Amygdala (tissue), 56 donors: ENCODE measurements around the gene GPR162.

Source experiments
- DNase-seq, 56 donors: peaks; one replicate each; lab custom pipeline; 2025; lab: John Stamatoyannopoulos, UW

GPR162 gene

GRCh38 chr12:6821591-6822425, at the start of gene GPR162:
GPR162 (plus strand) TSS chr12:6821821; CDS start chr12:6823899, 2,078 bp downstream.
- DNase-seq, result peak in 33 of 56 donors; percentile 22 to 82 (median 65)

GRCh38 chr12:6772331-6772695, 49.3 kb upstream of the GPR162 start, which contains the start of gene LAG3:
LAG3 (plus strand) TSS chr12:6772520; CDS start chr12:6772853, 333 bp downstream.
- no peak for DNase-seq

DNA sequence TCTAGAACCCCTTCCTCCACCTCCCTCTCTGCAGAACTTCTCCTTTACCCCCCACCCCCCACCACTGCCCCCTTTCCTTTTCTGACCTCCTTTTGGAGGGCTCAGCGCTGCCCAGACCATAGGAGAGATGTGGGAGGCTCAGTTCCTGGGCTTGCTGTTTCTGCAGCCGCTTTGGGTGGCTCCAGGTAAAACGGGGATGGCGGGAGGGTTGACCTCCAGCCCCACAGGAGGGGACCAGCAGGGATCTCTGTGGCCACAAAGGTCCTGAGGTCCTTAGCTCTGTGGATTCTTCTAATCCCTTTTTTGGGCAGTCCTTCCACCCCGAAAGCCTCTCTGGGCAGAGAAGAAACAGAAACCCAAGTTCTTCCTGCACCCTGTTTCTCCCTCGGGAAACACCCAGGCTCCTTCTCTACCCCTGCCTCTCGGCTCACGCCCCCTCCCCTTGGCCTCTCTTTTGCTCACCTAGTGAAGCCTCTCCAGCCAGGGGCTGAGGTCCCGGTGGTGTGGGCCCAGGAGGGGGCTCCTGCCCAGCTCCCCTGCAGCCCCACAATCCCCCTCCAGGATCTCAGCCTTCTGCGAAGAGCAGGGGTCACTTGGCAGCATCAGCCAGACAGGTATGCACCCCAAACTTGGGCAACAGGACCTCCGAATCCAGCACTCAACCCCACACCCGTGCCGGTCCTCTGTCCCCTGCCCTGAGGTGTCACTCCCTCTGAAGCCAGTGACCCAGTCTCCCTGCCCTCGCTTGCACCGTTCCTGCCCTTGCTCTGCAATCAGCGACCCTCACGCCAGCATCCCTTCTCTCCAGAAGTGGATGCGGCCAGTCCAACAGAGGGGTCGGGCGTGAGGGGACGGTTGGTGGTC, 48.7 kb upstream of the GPR162 start:
- no peak for DNase-seq

- DNase-seq, result no peak
Observed at GRCh38 chr12:6773590-6774351, 47.9 kb upstream of the GPR162 start.

DNA sequence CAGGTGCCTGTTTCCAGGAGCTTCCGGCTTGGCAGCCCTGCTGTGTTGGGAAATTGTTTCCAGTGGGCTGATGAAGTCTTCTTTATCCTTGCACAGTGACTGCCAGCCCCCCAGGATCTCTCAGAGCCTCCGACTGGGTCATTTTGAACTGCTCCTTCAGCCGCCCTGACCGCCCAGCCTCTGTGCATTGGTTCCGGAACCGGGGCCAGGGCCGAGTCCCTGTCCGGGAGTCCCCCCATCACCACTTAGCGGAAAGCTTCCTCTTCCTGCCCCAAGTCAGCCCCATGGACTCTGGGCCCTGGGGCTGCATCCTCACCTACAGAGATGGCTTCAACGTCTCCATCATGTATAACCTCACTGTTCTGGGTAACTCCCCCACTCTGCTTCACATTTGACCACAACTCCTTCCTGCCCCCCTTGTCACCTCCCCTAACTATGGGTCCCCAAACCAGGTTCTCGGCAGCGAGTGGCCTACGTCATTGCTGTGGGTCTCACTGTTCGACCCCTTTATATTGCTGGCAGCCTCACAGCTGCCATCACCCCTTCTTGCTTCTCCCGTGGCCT, 47.0 kb upstream of the GPR162 start:
- no peak for DNase-seq

DNA sequence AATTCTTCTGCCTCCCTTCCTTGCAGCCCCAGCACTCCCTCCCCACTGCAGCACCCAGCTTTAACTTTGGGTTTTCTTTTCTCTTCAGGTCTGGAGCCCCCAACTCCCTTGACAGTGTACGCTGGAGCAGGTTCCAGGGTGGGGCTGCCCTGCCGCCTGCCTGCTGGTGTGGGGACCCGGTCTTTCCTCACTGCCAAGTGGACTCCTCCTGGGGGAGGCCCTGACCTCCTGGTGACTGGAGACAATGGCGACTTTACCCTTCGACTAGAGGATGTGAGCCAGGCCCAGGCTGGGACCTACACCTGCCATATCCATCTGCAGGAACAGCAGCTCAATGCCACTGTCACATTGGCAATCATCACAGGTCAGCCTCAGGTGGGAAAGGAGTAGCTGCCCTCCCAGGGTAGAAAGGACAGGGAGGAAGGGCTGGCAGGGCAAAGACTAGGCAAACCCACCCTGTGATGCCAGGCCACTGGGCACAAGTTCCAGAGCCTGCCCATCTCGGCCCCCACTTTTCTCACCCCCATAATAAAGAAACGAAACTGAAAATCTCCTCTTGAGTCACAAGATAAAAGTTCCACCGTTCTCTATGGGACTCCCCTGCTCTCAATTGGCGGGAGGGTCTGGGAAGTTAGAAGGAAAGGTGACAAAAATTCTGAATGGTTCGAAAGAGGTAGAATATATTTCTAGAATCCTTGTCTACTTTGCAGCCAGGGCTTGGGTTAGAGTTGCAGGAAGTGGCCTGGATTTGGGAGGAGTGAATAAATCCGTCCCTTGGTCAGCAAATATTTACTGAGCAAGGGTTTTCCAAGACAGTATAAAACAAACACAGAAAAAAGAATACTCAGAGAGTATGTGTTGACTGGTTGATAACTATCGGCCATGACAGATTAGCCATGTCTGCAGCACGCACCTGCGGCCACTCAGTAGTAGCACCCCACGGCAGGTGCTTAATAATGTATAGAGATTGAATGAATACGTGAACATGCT, 46.1 kb upstream of the GPR162 start:
- no peak for DNase-seq

DNA sequence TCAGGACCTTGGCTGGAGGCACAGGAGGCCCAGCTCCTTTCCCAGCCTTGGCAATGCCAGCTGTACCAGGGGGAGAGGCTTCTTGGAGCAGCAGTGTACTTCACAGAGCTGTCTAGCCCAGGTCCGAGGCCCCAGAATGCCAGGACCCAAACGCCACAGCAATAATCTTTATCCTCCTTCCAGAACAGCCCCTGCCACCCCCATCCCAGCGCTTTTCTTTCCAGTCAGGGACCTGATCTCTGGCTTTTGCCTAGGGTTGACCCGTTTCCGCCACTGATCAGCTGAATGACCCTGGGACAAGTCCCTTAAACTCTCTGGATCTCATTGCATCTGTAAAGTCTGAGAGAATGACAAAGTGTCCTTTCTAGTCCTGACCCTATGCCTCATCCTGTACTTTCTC, 44.2 kb upstream of the GPR162 start:
- no peak for DNase-seq

DNA sequence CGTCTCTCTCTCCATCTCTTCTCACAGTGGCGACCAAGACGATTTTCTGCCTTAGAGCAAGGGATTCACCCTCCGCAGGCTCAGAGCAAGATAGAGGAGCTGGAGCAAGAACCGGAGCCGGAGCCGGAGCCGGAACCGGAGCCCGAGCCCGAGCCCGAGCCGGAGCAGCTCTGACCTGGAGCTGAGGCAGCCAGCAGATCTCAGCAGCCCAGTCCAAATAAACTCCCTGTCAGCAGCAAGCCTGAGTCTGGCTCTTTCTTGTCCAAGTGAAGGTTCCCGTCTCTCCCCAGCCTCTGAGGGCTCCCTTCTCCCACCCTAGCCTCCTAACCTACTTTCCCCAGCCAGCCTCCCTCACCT, 43.4 kb upstream of the GPR162 start:
- DNase-seq, result peak in 14 of 56 donors; percentile 7 to 61 (median 30)

DNA sequence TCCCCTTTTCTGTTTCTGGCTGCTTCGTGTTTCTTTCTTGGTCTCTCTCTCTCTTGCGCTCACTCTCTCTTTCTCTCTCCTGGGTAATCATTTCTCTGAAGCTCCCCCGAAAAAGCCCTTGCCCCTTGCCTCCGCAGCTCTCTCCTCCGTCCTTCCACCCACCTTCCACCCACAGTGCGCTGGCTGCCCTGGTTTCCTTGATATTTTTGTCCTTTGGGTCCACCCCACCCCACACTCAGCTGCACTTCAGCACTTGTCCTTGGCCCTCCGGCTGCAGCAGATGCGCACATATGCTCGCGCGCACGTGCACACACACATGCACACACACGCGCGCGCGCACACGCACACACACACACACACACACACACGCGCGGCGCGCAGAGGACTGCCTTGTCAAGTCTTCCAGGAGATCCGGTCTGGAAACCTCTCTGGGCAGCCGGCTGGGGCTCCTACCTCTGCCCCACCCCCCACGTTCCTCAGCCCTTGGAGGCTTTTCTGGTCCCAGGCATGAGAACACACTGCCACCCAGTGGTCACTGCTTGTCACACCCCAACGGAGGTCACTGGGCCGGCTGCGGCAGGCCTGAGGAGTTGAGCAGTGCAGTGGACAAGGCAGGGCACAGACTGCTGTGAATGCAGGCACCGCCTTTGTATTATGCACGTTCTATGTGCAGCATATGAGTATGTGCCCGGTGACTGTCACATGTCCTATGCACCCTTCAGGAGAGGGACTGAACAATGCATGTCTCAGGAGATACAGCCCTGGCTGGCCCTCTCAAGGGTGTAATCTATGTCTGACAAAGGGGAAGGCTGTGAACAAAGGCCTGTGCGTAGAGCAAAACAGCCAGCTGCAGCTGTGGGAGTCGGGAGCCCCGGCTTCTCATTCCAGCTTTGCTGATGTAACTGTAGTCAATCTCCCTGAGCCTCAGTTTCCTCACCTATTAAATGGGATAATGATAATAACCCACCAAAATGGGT, 42.8 kb upstream of the GPR162 start:
- peak in 55 of 56 donors; percentile 48 to 95 (median 83) for DNase-seq

- DNase-seq, result no peak
Observed at GRCh38 chr12:6779708-6780432, 41.8 kb upstream of the GPR162 start.

DNA sequence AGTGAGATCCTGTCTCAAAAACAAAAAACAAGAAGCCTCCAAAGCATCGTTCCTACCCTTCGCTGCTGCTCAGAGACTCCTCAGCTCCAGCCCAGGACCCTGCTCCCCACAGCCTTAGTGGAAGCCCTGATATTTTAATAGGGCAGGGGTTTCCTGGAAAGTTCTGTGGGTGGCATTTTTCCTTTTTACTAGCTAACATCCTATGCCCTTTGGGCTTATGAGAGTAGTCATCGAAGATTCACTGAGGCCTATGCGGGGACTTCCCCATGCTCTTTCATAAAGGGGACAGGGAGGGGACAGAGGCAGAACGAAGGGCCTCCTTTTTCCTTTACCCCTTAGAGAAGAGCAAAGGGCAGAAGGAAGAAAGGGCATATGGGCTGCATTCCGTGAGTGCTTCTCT, 41.0 kb upstream of the GPR162 start:
- no peak for DNase-seq

GRCh38 chr12:6782119-6782518, 39.5 kb upstream of the GPR162 start:
- no peak for DNase-seq

DNA sequence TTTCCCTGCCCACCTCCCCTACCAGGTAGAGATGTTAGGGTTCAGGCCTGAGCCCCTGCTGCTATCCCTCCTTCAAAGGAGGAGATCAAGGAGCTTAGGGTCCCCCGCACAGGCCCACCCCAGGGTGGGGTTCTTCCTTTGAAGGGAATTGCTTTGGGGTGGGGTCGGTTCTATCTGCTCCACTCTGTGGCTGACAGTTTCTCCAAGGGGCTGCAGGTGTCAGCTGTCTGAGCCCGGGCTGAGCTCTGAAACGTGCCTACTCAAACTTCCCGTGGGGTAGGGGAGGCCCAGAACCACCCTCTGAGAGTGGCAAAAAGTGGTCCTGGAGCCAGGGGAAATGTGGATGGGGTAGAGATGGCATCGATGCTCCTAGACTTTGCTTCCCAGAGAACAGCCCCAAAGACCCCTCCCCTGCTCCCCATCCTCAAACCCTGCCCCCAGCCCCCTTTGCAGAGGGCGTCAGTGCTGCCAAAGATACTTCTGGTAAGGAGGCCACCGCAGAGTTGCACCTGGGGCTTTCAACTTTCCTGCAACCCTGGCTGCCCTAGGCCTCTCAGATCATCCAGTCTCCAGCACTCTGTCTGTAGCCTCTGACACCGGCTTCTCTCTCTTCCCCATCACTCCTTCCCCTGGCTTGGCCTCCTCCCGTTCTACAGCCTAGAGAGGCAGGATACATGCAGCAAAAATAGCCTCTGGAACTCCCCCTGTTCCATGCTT, 38.6 kb upstream of the GPR162 start:
- no peak for DNase-seq

- DNase-seq, result no peak
Observed at GRCh38 chr12:6783828-6784227, 37.8 kb upstream of the GPR162 start.

GRCh38 chr12:6784296-6784695, 37.3 kb upstream of the GPR162 start:
- no peak for DNase-seq

GRCh38 chr12:6784761-6785160, 36.9 kb upstream of the GPR162 start:
- DNase-seq, result no peak
